BJ (cell line): Measurements from ENCODE around the gene MAN1B1. TPM values are rescaled to one million over a fixed set of nuclear protein-coding genes. Genes with fewer than 3 reads are reported as not detected.

Experiments
- CTCF ChIA-PET: fragments of 350-600 bp; formaldehyde crosslinking; extraction: SDS; loops from one replicate; lab custom pipeline; 2021; ENCODE audit warnings: antibody characterized with exemption, inconsistent platforms; lab: Yijun Ruan, JAX
- POLR2A ChIA-PET: fragments of 300-600 bp; sonication (Branson Sonifier 250); formaldehyde crosslinking; extraction: SDS; loops from one replicate; lab custom pipeline; 2021; ENCODE audit warnings: antibody characterized with exemption; lab: Charles Lee
- DNase-seq: peaks from one replicate; pipeline ENCODE4 v3.0.0-alpha.2; 2011; ENCODE audit warnings: low read depth
- H3K27me3 ChIP-seq: 2 replicates; pipeline ENCODE4 v1.6.0; 2011; ENCODE audit warnings: low read length; ENCODE audit not compliant: control insufficient read depth, insufficient read depth
- H3K36me3 ChIP-seq: 2 replicates; pipeline ENCODE4 v1.5.1; 2011; ENCODE audit warnings: low read length; ENCODE audit not compliant: control insufficient read depth, insufficient read depth
- H3K4me3 ChIP-seq: 2 replicates; pipeline ENCODE4 v1.5.1; 2011; ENCODE audit warnings: low read depth, mild to moderate bottlenecking, control low read depth, low read length
- polyA plus RNA-seq: library from polyadenylated mRNA; depleted of rRNA; stranded (reverse); fragments of >200 nt; gene quantifications from 2 replicates; pipeline ENCODE4 v1.2.3, GENCODE V29; 2011
- TF ChIP-seq, protein P1 (sequence below): IDR thresholded peaks from 2 replicates; pipeline ENCODE4 v1.5.1; 2011; ENCODE audit warnings: low read depth, mild to moderate bottlenecking, control low read depth, inconsistent platforms, low read length, moderate library complexity; ENCODE audit not compliant: insufficient read depth

Gene MAN1B1
- polyA plus RNA-seq, 1 experiment: 80.0 TPM

- TF ChIP-seq, protein P1, sequence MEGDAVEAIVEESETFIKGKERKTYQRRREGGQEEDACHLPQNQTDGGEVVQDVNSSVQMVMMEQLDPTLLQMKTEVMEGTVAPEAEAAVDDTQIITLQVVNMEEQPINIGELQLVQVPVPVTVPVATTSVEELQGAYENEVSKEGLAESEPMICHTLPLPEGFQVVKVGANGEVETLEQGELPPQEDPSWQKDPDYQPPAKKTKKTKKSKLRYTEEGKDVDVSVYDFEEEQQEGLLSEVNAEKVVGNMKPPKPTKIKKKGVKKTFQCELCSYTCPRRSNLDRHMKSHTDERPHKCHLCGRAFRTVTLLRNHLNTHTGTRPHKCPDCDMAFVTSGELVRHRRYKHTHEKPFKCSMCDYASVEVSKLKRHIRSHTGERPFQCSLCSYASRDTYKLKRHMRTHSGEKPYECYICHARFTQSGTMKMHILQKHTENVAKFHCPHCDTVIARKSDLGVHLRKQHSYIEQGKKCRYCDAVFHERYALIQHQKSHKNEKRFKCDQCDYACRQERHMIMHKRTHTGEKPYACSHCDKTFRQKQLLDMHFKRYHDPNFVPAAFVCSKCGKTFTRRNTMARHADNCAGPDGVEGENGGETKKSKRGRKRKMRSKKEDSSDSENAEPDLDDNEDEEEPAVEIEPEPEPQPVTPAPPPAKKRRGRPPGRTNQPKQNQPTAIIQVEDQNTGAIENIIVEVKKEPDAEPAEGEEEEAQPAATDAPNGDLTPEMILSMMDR: no peak
- H3K4me3 ChIP-seq: no peak overlapping the region
- peaks cover 30% of the 10 kb centered on the region for H3K27me3 ChIP-seq
- DNase-seq: no peak
- H3K36me3 ChIP-seq: no peaks in the 10 kb centered on the region
- CTCF ChIA-PET: interaction anchor here (1.0 kb wide), 1 partner anchor 10 kb away, joined by 3 read pairs; no protein-coding TSS in a partner anchor
- POLR2A ChIA-PET: no interaction called here
Observed at GRCh38 chr9:137136261-137136880, 49.6 kb downstream of the MAN1B1 start.

DNA sequence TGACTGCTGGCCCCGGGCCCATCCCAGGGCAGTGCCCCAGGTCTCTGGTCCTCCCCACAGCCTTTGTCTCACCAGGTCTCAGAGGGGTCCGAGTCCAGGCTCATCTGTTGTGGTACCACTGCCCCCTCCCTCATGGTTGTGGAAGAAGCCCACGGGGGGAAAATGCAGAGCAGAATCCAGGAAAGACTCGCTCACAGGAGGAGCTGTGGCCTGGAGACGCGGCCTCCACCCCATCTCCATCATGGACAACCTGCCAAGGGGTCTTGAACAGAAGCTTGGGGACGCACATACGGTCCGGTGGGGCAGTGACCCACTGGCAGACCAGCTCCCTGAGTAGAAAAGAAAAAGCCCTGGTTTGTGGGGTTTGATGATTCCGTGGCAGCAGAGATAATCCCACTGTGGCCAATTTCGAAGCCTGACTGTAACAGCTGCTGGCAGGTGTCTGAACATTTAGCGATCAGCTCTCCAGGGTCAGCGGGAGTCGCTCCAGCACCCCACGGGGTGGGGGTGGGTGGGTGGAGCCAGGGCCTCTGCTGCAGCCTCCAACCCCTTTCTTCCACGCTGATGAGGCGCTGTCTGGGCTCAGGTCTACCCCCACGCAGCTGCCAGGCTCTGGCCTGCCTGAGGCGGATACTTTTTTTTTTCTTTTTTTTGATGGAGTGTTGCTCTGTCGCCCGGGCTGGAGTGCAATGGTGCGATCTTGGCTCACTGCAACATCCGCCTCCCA lies 50.3 kb downstream of the MAN1B1 start:
- ChIA-PET POLR2A (no interaction called here), CTCF (interaction anchor here (1.0 kb wide), 1 partner anchor 9 kb away, joined by 3 read pairs; no protein-coding TSS in a partner anchor)
- H3K4me3 ChIP-seq: no peak overlapping the region
- peaks cover 31% of the 10 kb centered on the region for H3K27me3 ChIP-seq
- DNase-seq: no peak
- H3K36me3 ChIP-seq: no peaks in the 10 kb centered on the region
- TF ChIP-seq, protein P1: no peak

DNA sequence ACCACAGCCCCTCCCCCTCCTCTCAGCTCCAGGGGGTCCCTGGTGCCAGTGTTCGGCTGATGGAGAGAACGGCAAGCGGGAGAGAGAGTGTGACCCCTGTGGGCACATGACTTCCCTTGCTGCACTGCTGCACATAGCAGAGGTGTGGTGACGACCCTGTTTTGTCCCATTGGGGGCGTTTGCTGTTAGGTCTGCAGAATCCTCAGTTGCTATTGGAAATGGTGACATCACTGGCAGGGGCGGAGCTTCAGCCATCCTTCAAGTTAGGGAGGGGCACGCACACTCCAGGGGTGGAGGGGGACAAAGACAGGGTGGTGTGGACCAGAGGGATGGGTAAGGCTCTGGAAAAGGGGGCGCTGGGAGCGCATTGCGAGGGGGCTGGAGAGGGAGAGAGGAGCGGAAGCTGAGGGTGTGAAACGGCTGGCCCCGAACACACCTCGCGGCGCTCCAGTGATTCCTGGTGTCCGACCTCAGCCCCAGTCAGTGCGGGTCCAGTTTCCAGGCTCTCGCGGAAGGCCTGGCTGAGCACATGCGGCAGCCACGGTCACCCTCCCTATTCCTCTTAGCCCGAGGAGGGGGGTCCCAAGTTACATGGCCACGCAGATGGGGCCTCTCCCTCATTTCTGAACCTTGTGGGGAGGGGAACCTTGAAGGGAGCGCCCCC lies 51.4 kb downstream of the MAN1B1 start:
- POLR2A ChIA-PET: no interaction called here
- H3K36me3 ChIP-seq: no peaks in the 10 kb centered on the region
- CTCF ChIA-PET: no interaction called here
- TF ChIP-seq, protein P1: no peak
- no peak overlapping the region for H3K4me3 ChIP-seq
- DNase-seq: no peak
- H3K27me3 ChIP-seq: peaks cover 31% of the 10 kb centered on the region

GRCh38 chr9:137138722-137139467 lies 52.1 kb downstream of the MAN1B1 start, which contains the start of gene GRIN1:
Gene GRIN1, plus strand, starts transcription at chr9:137139154. Its CDS starts 333 bp downstream, at chr9:137139487.
- peaks cover 31% of the 10 kb centered on the region for H3K27me3 ChIP-seq
- ChIA-PET CTCF (interaction anchor here (1.0 to 1.3 kb wide), 3 partner anchors 12 to 104 kb away, joined by 3 to 4 read pairs (median 3); no protein-coding TSS in a partner anchor), POLR2A (no interaction called here)
- no peak for DNase-seq
- TF ChIP-seq, protein P1: no peak
- H3K4me3 ChIP-seq: no peak within 1 kb of the TSS
- no peaks in the 10 kb centered on the region for H3K36me3 ChIP-seq
